Activated CD4-positive, CD25-positive, alpha-beta regulatory T cell treated with anti-CD3 and anti-CD28 coated beads, Interleukin-2, amount 50 U/mL, for 72 hours (primary cell): ENCODE results near the gene PAEP.
"Not testable (repeated sequence)": the region's sequence is repeated elsewhere in the genome, so short reads cannot be mapped to it uniquely, and the experiment has no call there.

Experiments
- DNase-seq: peaks from one replicate; pipeline ENCODE4 v3.0.0; 2021

PAEP gene

DNA sequence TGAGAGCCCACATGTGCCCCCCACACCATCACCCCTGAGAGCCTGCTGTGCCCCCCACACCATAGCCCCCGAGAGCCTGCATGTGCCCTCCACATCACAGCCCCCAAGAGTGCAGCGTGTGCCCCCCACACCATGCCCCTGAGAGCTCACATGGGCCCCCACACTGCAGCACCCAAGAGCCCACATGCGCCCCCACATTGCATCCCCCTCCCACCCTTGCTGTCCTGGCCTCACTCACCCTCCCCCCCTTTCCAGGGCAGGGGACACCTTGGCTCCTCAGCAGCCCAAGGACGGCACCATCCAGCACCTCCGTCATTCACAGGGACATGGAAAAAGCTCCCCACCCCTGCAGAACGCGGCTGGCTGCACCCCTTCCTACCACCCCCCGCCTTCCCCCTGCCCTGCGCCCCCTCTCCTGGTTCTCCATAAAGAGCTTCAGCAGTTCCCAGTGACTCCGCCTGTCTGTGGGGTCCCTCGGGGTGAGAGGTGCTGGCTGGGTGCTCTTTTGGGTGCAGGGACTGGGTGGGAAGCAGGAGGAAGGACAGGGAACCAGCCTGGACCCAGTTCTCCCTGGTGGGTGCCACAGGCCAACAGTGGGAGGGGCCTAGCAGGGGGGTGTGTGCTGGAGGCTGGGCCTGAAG is 35.3 kb upstream of the PAEP start:
- peak; percentile 13 for DNase-seq

DNA sequence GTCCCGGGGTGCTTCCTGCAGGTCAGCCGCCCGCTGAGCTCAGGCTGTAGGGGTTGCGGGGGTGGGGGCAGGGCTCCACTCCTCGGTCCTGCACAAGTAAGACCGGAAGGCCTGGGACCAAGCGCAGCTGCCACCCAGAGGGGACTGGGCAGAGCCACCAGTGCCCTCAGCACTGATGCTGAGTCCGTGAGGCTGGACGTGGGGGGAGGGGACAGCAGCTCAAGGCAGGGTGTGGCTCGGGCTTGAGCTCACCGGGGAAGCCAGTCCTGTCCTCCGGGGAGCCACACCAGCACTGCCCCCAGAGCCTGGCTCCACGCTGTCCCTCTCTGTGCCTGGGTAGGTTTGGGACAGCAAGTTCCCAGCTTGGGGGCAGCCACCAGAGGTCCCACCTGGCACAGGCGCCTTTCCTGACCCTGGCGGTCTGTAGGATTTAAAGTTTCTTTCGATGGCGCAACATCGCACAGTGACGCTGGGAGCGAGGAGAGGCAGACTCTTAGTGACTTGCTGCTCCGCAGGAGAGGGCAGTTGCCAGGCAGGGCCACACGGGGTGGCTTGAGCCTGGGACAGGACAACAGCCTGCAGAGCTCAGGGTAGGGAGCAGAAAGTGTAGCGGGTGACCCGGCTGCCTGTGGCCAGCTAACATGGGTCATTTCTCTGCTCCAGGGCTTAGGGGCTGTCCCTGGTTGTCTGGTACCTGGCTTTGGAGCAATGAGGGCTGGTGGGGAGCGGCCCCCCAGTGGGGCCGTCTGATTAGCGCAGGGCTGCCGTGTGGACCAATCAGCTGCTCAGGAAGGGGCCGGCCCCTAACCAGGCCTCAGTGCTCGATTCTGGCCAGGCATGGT is 34.6 kb upstream of the PAEP start:
- peak; percentile 28 for DNase-seq

DNA sequence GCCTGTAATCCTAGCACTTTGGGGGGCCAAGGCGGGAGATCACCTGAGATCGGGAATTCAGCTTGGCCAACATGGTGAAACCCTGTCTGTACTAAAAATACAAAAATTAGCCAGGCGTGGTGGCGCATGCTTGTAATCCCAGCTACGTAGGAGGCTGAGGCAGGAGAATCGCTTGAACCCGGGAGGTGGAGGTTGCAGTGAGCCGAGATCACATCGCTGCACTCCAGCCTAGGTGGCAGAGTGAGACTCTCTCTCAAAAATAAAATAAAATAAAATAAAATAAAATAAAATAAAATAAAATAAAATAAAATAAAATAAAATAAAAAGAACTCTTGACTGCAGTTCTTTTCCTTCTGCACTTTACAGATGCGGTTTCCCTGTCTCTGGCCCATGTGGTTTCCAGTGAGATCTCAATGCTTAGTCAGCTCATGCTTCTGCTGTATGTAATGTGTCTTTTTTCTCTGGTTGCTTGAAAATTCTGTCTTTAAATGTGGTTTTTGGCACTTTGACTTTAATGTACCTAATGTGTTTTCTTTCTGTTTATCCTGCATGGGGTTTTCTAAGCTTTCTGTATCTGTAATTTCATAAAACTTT is 32.6 kb upstream of the PAEP start:
- DNase-seq: peak; percentile 2

DNA sequence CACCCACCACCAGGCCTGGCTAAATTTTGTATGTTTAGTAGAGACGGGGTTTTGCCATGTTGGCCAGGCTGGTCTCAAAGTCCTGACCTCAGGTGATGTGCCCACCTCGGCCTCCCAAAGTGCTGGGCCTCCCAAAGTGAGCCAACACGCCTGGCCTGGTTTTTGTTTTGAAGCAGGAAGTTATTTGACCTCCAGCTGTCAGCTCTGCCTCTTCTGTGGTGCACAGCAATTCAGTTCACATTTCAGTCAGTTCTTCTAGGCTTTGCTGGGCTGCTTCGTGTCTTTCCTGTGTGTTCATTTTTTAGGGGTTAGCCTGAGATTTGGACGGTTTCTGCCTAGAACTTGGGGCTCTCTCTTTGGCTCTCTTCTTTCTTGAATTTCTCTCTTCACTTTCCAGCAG is 31.4 kb upstream of the PAEP start:
- no peak for DNase-seq

DNA sequence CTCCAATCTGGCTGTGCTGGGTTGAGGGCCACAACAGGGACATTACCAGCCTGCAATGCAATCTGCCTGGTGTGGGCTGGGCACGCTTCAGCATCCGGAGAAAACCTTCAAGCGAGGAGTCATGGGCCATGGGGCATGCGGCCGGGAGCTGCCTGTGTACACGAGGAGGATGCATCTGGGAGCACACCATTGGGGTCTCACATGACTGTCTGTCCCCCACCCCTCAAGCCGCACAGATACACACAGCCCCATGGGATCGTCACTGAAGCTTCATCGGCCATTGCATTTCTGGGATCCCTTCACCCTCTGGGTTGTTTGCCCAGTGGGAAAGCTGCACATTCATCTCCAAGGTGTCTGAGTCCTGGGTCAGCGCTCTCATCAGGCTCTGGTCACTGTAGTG is 30.5 kb upstream of the PAEP start:
- peak; percentile 25 for DNase-seq

DNA sequence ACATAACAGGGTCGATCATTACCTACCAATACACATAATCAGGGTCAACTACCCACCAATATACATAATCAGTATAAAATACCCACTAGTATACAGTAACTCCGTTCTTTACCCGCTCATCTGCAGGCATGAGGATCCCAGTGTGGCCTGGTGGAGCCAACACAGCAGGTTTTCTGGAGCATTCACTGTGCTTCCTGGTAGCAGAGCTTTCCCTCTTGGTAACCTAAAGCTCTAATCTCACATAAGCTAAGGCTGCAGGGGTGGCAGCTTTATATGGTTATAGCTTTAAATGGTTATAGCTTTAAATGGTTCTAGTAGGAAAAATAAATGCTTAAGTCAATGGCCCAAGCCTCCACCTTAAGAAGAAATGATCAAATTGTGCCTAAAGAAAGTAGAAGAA is 28.4 kb upstream of the PAEP start:
- no peak for DNase-seq

DNA sequence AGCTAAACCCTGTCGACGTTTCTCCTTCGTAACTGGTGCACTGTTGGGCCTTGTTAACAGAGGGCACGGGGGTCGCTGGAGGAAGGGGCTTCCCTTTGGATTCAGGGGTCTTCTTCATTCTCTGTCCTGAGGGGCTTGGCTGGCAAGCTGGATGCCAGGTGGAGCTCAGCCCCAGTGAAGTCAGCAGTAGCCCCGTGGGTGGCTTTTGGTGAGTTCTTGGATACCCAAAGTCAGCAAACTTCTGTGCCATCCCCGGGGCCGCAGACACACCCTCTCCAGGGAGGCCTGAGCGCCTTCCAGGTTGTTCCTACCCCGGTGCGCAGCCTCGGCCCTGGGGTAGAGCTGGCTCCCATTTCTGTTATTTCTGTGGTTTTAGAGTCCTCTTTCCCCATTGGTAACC is 27.9 kb upstream of the PAEP start:
- no peak for DNase-seq

DNA sequence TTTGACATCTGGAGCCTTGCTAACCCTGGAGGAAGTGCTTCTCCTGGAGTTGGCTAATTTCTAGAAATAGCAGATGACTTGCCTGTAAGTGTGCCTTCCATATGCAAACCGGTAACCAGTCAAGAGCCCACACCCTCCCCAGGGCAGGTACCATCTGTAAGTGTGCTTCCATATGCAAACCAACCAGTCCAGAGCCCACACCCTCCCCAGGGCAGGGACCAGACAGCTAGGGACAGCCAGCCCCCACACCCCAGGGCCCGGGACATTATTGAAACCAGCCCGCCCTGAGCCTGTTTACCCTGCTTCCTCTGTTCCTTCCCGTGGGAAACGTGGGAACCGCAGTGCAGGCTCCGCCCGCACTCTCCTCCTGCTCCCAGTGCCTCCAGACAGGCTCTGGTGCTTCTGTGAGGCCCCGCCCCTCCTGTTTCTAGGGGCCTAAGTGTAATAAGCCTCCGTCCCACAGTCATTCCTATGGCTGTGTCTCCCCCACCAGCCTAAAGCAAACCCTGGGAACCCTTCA is 27.3 kb upstream of the PAEP start:
- not testable (repeated sequence) for DNase-seq

DNA sequence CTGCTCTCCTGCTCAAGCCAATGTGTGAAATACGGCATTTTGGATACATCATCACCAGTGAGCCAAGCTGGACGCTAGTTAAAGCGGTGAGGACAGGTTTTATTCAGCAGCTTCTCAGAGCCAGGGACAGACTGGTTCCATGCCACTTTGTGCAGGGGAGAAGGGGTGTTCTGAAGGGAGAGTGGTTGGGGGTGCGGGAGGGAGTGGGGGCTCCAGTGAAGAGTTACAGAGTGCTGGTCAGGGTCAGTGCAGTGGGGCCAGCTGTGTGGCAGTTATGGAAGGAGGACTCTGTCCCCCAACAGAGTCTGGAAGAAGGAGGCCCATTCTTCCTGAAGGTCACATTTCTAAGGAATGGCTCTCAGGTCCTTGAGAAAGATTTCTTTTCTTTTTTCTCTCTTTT is 26.7 kb upstream of the PAEP start:
- DNase-seq: not testable (repeated sequence)

DNA sequence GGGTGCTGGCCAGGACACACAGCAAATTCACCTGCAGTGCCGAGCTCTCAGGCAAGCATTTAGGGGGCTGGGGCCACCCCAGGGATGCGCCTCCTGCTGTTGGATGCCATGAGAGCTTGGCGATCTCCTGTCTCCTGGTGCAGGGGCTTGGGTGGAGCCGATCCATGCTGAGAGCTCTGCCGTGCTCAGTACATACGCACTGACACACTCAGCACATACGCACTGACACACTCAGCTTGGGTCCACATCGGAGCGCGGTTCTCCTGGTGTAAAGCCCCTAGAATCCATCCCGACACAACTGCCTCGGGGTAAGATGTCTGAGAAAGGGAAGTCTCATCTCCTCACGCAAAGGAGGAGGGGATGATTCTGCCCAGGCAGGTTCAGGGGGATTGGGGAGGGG is 25.9 kb upstream of the PAEP start:
- not testable (repeated sequence) for DNase-seq

DNA sequence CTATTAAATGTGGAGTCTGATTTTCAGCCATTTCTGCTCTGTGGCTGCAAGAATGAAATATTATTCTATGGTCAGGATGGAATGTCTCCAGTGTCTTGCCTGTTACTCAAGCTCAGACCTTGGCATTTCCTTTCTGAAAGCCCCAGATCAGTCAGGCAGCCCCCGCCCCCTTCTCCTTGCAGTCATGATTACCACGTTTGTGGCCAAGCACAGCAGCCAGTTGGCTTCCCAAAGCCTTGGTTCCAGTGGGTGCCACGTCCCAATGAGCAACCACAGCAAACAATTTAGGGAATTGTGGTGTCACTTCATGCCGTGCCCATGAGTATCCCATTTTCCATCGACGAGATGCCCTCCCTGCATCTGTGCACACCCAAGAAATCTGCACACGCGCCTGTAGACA is 25.3 kb upstream of the PAEP start:
- DNase-seq: no peak

DNA sequence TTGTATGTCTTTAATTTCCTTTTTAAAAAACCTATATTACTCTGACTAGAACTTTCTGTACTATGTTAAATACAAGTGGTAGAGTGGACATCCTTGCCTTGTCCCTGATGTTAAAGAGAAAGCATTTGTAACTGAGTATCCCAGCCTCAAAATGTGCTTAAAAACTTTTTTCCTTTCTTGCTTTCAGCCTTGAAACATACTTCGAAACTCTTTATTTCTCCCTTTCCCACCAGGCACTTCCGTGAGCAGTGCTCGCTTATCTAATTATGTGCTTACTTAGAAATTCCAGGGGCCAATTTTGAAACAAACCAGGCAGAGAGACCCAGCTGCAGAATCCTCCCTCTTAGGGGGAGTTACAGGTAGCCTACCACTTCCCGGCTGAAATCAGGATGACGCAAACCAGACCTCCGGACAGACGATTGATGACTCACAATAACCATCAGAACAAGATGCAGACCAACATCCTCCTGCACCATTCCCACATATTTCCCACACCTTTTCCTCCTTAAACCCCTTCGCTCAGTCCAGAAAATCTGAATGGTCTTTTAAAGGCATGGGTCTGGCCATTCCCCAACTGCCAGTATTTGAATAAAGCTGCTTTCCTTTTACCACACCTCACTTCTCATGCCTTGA is 18.2 kb upstream of the PAEP start:
- DNase-seq: not testable (repeated sequence)

DNA sequence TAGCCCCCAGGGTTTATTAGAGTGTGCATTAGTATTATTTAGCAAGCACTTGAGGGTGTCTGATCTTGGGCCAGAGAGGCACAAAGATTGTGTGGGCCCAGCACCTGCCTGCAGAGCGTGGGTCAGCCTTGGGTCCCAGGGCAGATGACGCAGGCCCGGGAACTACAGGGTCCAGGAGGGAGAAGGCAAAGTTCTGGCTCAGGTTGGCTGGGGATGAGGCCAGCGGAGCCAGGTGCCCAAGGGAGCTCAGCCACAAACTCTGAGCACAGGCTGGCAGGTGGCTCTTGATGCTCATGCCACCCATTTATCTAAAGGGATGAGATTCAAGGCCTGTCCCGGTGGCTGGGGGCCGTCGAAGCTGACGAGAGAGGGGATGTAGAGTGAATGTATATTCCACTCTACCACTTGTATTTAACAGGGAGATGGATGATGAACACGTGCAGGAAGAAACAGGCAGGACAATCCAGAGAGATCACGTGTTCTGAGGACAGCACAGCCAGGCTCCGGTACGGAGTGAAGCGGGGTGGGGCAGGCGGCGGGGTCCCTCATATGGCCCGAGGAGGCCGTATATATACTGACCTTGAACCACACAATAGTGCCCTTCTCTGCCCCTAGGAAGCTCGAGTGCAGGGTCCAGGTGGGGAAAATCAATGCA is 16.4 kb upstream of the PAEP start:
- DNase-seq: no peak

DNA sequence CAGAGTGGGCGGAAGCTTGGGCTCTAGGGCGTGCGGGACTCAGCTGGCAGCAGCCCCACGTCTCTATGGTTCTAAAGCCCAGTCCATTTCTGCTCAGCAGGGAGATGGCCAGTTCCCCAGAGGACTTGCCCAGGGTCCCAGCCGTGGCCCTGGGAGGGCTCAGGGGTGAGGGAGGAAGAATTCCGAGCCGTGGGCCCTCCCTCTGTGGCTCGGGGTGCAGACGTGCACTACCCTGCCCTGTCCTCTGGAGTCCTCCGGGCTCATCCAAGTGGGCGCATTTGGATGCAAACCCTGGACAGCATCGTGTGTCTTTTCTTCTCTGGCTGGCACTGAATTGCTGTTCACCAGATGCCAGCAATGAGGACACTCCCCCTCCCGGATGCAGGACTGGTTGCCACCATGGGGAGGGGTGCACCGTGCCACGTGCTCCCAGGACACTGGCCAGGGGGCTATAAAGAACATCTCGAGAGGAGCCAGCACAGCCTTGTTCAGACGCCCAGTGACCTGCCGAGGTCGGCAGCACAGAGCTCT is 15.8 kb upstream of the PAEP start, which contains the start of gene OBP2A:
TSS of gene OBP2A (plus strand) at position 481 of the 531 bp plus-strand sequence. CDS start 55 bp downstream, outside the sequence.
- DNase-seq: not testable (repeated sequence)

DNA sequence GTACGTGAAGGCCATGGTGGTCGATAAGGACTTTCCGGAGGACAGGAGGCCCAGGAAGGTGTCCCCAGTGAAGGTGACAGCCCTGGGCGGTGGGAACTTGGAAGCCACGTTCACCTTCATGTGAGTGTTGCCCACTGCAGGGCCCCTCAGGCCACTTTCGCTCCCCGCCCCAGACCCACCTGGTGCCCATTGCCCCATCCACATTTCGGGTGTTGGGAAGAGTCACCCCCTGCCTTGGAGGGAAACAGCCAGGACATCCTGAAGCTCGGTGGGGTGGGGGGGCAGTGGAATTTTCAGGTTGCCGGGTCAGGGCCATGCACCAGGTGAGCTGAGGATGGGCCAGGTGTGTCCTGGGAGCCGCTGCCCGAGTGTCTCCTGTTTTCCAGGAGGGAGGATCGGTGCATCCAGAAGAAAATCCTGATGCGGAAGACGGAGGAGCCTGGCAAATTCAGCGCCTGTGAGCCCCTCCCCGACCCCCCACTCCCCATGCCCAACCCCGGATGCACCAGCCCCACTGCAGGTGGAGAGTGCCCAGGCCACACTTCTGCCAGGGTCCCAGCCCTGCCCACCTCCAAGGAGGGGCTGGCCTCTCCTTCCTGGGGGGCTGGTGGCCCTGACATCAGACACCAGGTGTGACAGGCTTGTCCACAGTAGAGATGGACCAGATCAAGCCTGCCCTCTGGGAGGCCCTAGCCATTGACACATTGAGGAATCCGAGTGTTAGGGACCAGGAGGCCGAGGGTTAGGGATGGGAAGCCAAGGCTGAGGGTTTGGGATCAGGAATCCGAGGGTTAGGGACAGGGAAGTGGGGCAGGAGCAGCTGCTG is 14.6 kb upstream of the PAEP start:
- DNase-seq: not testable (repeated sequence)

DNA sequence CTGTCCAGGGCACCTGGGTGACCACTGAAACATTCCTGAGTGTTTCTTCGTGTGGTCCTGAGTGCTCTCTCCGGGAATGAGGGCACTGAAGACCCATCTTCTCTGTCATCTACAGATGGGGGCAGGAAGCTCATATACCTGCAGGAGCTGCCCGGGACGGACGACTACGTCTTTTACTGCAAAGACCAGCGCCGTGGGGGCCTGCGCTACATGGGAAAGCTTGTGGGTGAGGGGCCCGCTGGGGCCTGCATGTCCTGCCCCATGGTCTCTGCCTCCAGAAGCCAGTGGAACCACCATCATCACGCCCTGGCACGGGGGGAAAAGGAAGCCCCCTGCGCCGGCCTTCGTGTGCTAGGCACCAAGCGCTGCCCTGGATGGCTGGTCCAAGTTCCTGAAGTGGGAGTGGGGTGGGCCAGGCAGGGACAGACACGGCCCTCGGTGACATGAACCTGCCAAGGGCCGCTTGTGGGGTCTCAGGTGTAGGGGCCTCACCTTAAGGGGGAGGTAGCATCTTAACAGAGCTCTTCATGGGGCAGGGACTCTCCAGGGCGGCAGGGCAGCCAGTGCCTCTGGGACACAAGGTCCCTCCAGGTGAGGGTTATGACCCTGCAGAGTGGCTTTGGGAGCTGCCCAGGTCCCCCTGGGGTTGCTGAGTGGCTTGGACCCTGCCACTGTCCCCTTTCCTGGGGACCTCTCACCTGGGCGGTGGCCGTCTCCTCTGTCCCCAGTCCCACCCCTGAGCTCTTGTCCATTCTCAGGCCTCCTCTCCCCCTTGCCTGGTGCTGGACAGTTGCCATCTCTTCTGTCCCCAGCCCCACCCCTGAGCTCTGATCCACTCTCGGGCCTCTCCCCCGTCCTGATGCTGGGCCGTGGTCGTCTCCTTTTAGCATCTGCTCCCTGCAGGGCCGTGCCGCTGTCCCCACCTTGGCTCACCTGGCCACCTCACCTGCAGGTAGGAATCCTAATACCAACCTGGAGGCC is 13.5 kb upstream of the PAEP start:
- DNase-seq: no peak

DNA sequence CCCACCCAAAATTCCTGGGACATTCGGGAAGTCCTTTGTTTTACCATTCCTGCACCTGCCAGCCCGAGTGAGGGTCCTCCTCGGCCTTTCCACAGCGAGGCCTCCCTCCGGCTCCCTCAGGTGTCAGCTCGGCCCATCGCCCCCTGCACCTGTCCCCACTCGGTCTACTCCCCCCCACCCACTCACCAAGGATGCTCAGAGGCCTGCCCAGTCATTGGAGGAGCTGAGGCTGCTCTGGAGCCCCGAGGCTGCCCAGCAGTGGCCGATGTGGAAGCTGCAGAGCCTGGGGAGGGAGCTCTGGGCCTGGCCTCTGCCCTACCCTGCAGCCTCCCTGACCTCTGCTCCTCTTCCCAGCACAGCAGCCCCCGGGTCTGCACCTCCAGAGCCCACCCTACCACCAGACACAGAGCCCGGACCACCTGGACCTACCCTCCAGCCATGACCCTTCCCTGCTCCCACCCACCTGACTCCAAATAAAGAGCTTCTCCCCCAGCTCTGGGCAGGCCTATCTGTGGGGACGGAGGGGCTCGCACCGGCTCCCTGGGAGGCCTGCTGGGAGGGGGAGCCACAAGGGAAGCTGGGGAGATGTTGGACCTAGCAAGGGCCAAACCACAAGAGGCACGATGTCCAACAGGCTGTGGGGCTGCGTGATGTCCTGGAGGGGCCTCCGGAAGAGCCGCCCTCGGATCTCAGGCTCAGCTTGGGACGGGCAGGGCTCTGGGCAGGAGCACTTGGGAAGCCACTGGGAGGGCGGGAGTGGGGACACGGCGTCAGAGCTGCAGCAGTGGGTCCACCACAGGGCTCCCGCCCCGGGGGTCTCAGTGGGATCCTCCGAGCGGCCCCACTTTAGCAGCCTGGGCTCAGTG is 11.8 kb upstream of the PAEP start:
- not testable (repeated sequence) for DNase-seq

DNA sequence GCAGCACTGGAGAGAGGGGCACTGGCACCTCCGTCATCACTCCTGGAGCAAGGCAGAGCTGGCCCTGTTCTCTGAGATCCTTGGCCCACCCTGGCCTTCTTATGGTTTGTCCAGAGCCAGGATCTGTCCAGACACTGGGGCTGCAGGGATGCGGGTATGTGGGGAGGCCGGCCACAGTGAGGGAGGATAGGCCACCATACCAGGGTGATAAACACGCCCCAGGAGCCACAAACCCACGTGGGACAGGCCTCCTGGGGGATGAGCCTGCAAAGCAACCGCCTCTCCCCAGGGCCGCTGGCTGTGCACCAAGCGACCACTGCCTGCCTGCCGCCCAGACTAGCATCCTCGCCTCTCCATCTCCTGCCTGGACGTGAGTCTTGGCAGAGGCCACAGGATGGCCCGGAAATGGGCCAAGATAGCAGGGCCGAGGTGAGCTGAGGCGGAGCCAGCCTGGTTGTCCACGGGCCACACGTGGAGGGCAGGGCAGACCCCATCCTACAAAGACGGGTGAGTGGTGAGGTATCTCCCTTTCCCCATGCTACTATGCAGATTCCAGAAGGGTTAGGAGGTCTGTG is 11.1 kb upstream of the PAEP start:
- no peak for DNase-seq

DNA sequence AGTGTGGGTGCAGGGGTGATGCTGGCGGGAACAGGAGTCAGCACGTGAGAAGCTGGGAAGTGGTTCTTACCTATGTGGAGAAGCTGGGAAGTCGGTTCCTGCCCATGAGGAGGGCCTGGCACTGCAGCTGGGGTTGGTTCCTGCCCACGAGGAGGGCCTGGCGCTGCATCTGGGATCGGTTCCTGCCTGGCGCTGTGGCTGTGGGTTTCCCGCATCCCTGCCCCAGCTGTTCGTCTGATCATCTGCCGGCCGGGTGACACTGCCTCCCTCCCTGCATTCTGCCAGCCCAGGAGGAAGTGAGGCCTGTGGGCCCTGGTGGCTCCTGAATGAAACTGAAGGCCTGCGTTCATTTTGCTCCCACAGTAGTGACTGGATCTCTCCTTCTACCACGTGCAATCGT is 10.5 kb upstream of the PAEP start:
- no peak for DNase-seq
